Calu3 (cell line): ENCODE data around the gene DYNC1H1. TPM values are rescaled to one million over a fixed set of nuclear protein-coding genes. Genes with fewer than 3 reads are reported as not detected.
A peak's percentile ranks its signal among the peaks of the same experiment; 100 is the strongest.
"Not testable (repeated sequence)": the region's sequence is repeated elsewhere in the genome, so short reads cannot be mapped to it uniquely, and the experiment has no call there.

Experiments
- BruUV-seq: library from RNA; stranded (reverse); fragments of 400-500 nt; replicated peaks from 2 replicates; lab custom pipeline; 2021; lab: Mats Ljungman, UMichigan
- CTCF ChIA-PET: fragments of 300-600 bp; sonication (Branson Sonifier 250); formaldehyde crosslinking; loops from one replicate; lab custom pipeline; 2022; ENCODE audit warnings: antibody characterized with exemption; lab: Charles Lee
- DNase-seq: peaks from one replicate; pipeline ENCODE4 v3.0.0; 2022
- H3K27ac Mint-ChIP-seq: one replicate; pipeline ENCODE4 v1.8.0; 2022; ENCODE audit warnings: mixed read lengths; ENCODE audit not compliant: unreplicated experiment
- H3K27me3 Mint-ChIP-seq: one replicate; pipeline ENCODE4 v1.8.0; 2022; ENCODE audit warnings: mixed read lengths; ENCODE audit not compliant: unreplicated experiment
- H3K36me3 Mint-ChIP-seq: one replicate; pipeline ENCODE4 v1.8.0; 2022; ENCODE audit warnings: mild to moderate bottlenecking, moderate library complexity, mixed read lengths; ENCODE audit not compliant: insufficient read depth, unreplicated experiment
- H3K4me1 Mint-ChIP-seq: one replicate; pipeline ENCODE4 v1.8.0; 2022; ENCODE audit warnings: mild to moderate bottlenecking, low read depth, mixed read lengths; ENCODE audit not compliant: unreplicated experiment
- H3K4me3 Mint-ChIP-seq: one replicate; pipeline ENCODE4 v1.8.0; 2022; ENCODE audit warnings: mild to moderate bottlenecking, low read depth, moderate library complexity, mixed read lengths; ENCODE audit not compliant: unreplicated experiment
- H3K9me3 Mint-ChIP-seq: one replicate; pipeline ENCODE4 v1.8.0; 2022; ENCODE audit warnings: low read depth, mixed read lengths; ENCODE audit not compliant: unreplicated experiment
- CTCF ChIP-seq: fragments of 200-600 bp; IDR thresholded peaks from one replicate; pipeline ENCODE4 v1.8.0; 2022; ENCODE audit warnings: antibody characterized with exemption; ENCODE audit not compliant: unreplicated experiment
- intact Hi-C: fragments of 100-400 bp; cut with micrococcal nuclease; formaldehyde crosslinking; loops from one replicate; pipeline ENCODE4 v1.10.0; 2022; ENCODE audit not compliant: unreplicated experiment
- total RNA-seq: library from RNA; stranded (reverse); gene quantifications from 2 replicates; pipeline ENCODE4 v1.2.3, GENCODE V29; 2022

DYNC1H1 gene
- total RNA-seq, 1 experiment from 2014 or later, result 529 TPM

GRCh38 chr14:102078831-102079699, 114.7 kb downstream of the DYNC1H1 start:
- intact Hi-C loops, result no loop called here
- no peak for DNase-seq
- no TSS peak for BruUV-seq
- peak overlapping the region; percentile 82 for H3K27ac Mint-ChIP-seq
- no peak for TF ChIP-seq CTCF
- peaks cover 80% of the 10 kb centered on the region for H3K36me3 Mint-ChIP-seq
- H3K4me1 Mint-ChIP-seq, result peaks cover 12% of the 10 kb centered on the region
- H3K4me3 Mint-ChIP-seq, result no peak overlapping the region
- peaks cover 3% of the 10 kb centered on the region for H3K9me3 Mint-ChIP-seq
- CTCF ChIA-PET, result no interaction called here
- no peaks in the 10 kb centered on the region for H3K27me3 Mint-ChIP-seq

GRCh38 chr14:102079700-102079979, 115.3 kb downstream of the DYNC1H1 start:
- CTCF ChIA-PET, result no interaction called here

GRCh38 chr14:102080183-102081080, 116.1 kb downstream of the DYNC1H1 start:
- no peak for DNase-seq
- H3K9me3 Mint-ChIP-seq, result no peaks in the 10 kb centered on the region
- H3K4me3 Mint-ChIP-seq, result no peak overlapping the region
- H3K27ac Mint-ChIP-seq, result no peak overlapping the region
- peaks cover 89% of the 10 kb centered on the region for H3K36me3 Mint-ChIP-seq
- no peaks in the 10 kb centered on the region for H3K27me3 Mint-ChIP-seq
- CTCF ChIA-PET, result no interaction called here
- intact Hi-C loops, result no loop called here
- H3K4me1 Mint-ChIP-seq, result peaks cover 21% of the 10 kb centered on the region
- BruUV-seq, result no TSS peak
- TF ChIP-seq CTCF, result no peak

More at GRCh38 chr14:102079700-102079979, 115.3 kb downstream of the DYNC1H1 start:
- no peak overlapping the region for H3K27ac Mint-ChIP-seq
- intact Hi-C loops, result no loop called here
- BruUV-seq, result no TSS peak
- no peaks in the 10 kb centered on the region for H3K9me3 Mint-ChIP-seq
- peaks cover 81% of the 10 kb centered on the region for H3K36me3 Mint-ChIP-seq
- H3K4me3 Mint-ChIP-seq, result no peak overlapping the region
- no peak for TF ChIP-seq CTCF
- no peak for DNase-seq
- no peaks in the 10 kb centered on the region for H3K27me3 Mint-ChIP-seq
- peaks cover 15% of the 10 kb centered on the region for H3K4me1 Mint-ChIP-seq

- DNase-seq, result no peak
- Mint-ChIP-seq H3K4me1 (peaks cover 21% of the 10 kb centered on the region), H3K27ac (peak overlapping the region; percentile 52), H3K27me3 (no peaks in the 10 kb centered on the region), H3K4me3 (peak overlapping the region; percentile 71), H3K36me3 (peaks cover 99% of the 10 kb centered on the region), H3K9me3 (no peaks in the 10 kb centered on the region)
- BruUV-seq, result no TSS peak
- CTCF ChIA-PET, result no interaction called here
- intact Hi-C loops, result no loop called here
- TF ChIP-seq CTCF, result no peak
Observed at GRCh38 chr14:102081231-102082080, 117.1 kb downstream of the DYNC1H1 start.

GRCh38 chr14:102084522-102084921, 120.1 kb downstream of the DYNC1H1 start:
- CTCF ChIA-PET, result interaction anchor here (1.5 kb wide), 1 partner anchor 21 kb away, joined by 4 read pairs; no protein-coding TSS in a partner anchor
- peak overlapping the region; percentile 42 for H3K27ac Mint-ChIP-seq
- H3K4me3 Mint-ChIP-seq, result peak overlapping the region; percentile 71
- H3K27me3 Mint-ChIP-seq, H3K9me3 Mint-ChIP-seq, intact Hi-C loops, DNase-seq: not testable (repeated sequence)
- peaks cover 97% of the 10 kb centered on the region for H3K36me3 Mint-ChIP-seq
- H3K4me1 Mint-ChIP-seq, result peaks cover 35% of the 10 kb centered on the region
- TSS peak; percentile 44 for BruUV-seq
